ENCODE data around the gene CCDC92.

DNA sequence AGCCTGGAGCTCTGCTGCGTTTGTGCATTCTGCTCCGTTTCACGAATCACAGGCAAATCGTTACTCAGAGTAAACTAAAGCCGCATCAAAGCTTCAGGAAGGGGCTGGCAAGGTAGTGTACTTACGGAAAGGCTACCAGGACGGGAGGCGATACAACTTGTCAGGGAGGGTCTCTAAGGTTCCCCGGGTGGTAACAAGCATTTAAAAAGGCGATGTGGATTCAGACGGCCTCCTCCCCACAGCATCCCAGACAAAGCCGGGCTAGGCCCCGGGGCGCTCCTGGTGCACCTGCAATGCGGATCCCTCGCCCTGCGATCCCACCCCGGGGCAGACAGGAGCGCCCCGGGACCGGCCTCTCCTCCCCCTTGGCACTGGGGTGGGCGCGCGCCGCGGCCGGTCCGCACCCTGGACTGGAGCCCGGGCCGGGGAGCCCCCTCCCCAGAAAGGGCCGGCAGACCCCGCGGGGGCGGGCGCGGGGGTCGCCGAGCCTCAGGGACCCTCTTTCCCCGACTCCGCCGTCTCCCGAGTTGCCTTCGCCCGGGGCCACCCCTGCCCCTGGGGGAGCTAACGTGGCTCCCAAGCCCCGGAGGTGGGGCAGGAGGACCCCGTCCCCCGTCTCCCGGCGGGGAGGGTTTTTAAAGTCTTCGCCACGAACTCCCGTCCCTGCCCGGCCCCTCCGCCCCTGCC is 718 bp downstream of the CCDC92 start:
- TF ChIP-seq, protein P1, sequence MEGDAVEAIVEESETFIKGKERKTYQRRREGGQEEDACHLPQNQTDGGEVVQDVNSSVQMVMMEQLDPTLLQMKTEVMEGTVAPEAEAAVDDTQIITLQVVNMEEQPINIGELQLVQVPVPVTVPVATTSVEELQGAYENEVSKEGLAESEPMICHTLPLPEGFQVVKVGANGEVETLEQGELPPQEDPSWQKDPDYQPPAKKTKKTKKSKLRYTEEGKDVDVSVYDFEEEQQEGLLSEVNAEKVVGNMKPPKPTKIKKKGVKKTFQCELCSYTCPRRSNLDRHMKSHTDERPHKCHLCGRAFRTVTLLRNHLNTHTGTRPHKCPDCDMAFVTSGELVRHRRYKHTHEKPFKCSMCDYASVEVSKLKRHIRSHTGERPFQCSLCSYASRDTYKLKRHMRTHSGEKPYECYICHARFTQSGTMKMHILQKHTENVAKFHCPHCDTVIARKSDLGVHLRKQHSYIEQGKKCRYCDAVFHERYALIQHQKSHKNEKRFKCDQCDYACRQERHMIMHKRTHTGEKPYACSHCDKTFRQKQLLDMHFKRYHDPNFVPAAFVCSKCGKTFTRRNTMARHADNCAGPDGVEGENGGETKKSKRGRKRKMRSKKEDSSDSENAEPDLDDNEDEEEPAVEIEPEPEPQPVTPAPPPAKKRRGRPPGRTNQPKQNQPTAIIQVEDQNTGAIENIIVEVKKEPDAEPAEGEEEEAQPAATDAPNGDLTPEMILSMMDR (IDR thresholded peaks at IDR 0.05): no peak
- no peak for TF ChIP-seq EZH2phosphoT487 (IDR thresholded peaks at IDR 0.05)
